Nephron progenitor cell (in vitro differentiated cells): Measurements from ENCODE around the gene SERPINC1.
A peak's percentile ranks its signal among the peaks of the same experiment; 100 is the strongest.
"Not testable (repeated sequence)": the region's sequence is repeated elsewhere in the genome, so short reads cannot be mapped to it uniquely, and the experiment has no call there.

Source experiments
- DNase-seq: peaks from one replicate; pipeline ENCODE4 v3.0.0; 2021
- H3K27ac Mint-ChIP-seq: 2 replicates; pipeline ENCODE4 v1.8.0; 2021; ENCODE audit warnings: mild to moderate bottlenecking, moderate library complexity, mixed read lengths
- H3K27me3 Mint-ChIP-seq: 2 replicates; pipeline ENCODE4 v1.8.0; 2021; ENCODE audit warnings: mild to moderate bottlenecking, low read depth, mixed read lengths; ENCODE audit not compliant: poor library complexity
- H3K36me3 Mint-ChIP-seq: 2 replicates; pipeline ENCODE4 v1.8.0; 2021; ENCODE audit warnings: low read depth, mixed read lengths
- H3K4me1 Mint-ChIP-seq: 2 replicates; pipeline ENCODE4 v1.8.0; 2021; ENCODE audit warnings: mixed read lengths
- H3K4me3 Mint-ChIP-seq: 2 replicates; pipeline ENCODE4 v1.8.0; 2021; ENCODE audit warnings: mild to moderate bottlenecking, moderate library complexity, mixed read lengths
- H3K9me3 Mint-ChIP-seq: 2 replicates; pipeline ENCODE4 v1.8.0; 2021; ENCODE audit warnings: mild to moderate bottlenecking, moderate library complexity, mixed read lengths
- CTCF ChIP-seq: fragments of 200-600 bp; sonication (generic); IDR thresholded peaks from 2 replicates; pipeline ENCODE4 v1.5.0; 2021; ENCODE audit warnings: antibody characterized with exemption

Gene SERPINC1

GRCh38 chr1:173917149-173917548 lies at the start of gene SERPINC1:
Gene SERPINC1 (minus strand): TSS chr1:173917327. CDS start chr1:173917259, 68 bp downstream.
- Mint-ChIP-seq H3K9me3 (no peaks in the 10 kb centered on the region), H3K4me3 (no peak within 1 kb of the TSS), H3K27ac (peak within 1 kb of the TSS; percentile 41), H3K36me3 (no peaks in the 10 kb centered on the region), H3K27me3 (peaks cover 8% of the 10 kb centered on the region), H3K4me1 (peaks cover 12% of the 10 kb centered on the region)
- no peak for DNase-seq
- TF ChIP-seq CTCF, result no peak

- H3K9me3 Mint-ChIP-seq, DNase-seq, H3K27me3 Mint-ChIP-seq, H3K4me3 Mint-ChIP-seq, H3K4me1 Mint-ChIP-seq, H3K27ac Mint-ChIP-seq: not testable (repeated sequence)
- H3K36me3 Mint-ChIP-seq, result peaks cover 55% of the 10 kb centered on the region
Measured at GRCh38 chr1:173965896-173966295, 48.8 kb upstream of the SERPINC1 start.

GRCh38 chr1:173963477-173963876 lies 46.4 kb upstream of the SERPINC1 start:
- Mint-ChIP-seq H3K27me3 (no peaks in the 10 kb centered on the region), H3K9me3 (no peaks in the 10 kb centered on the region), H3K4me3 (no peak overlapping the region), H3K4me1 (no peaks in the 10 kb centered on the region), H3K36me3 (peaks cover 68% of the 10 kb centered on the region), H3K27ac (no peak overlapping the region)
- no peak for DNase-seq
- no peak for TF ChIP-seq CTCF

GRCh38 chr1:173960625-173961024 lies 43.5 kb upstream of the SERPINC1 start:
- Mint-ChIP-seq H3K27ac (no peak overlapping the region), H3K4me1 (no peaks in the 10 kb centered on the region), H3K36me3 (peaks cover 74% of the 10 kb centered on the region), H3K4me3 (no peak overlapping the region), H3K27me3 (no peaks in the 10 kb centered on the region), H3K9me3 (no peaks in the 10 kb centered on the region)
- no peak for TF ChIP-seq CTCF
- no peak for DNase-seq

- Mint-ChIP-seq H3K36me3 (peaks cover 75% of the 10 kb centered on the region), H3K9me3 (no peaks in the 10 kb centered on the region), H3K27me3 (no peaks in the 10 kb centered on the region), H3K4me1 (no peaks in the 10 kb centered on the region), H3K27ac (no peak overlapping the region), H3K4me3 (no peak overlapping the region)
- DNase-seq, result no peak
- TF ChIP-seq CTCF, result no peak
Measured at GRCh38 chr1:173954179-173954578, 37.1 kb upstream of the SERPINC1 start.

- Mint-ChIP-seq H3K9me3 (no peaks in the 10 kb centered on the region), H3K36me3 (peaks cover 64% of the 10 kb centered on the region), H3K27ac (no peak overlapping the region), H3K27me3 (no peaks in the 10 kb centered on the region), H3K4me1 (no peaks in the 10 kb centered on the region), H3K4me3 (no peak overlapping the region)
- no peak for DNase-seq
- no peak for TF ChIP-seq CTCF
Measured at GRCh38 chr1:173948594-173948993, 31.5 kb upstream of the SERPINC1 start.
